Duodenal mucosa (tissue), 2 donors: Measurements from ENCODE around the gene VPS41.
"Not testable (repeated sequence)": the region's sequence is repeated elsewhere in the genome, so short reads cannot be mapped to it uniquely, and the experiment has no call there.

Experiments
- H3K27ac ChIP-seq: one replicate; pipeline ENCODE4 v1.7.0; 2013; ENCODE audit warnings: low read depth, low read length
- H3K27me3 ChIP-seq, 2 donors: one replicate each; pipeline ENCODE4 v1.7.0; 2013; ENCODE audit warnings: low read length in 2 of 2, control low read depth in 1 of 2; ENCODE audit not compliant: insufficient read depth in 2 of 2, control insufficient read depth in 1 of 2
- H3K36me3 ChIP-seq, 2 donors: one replicate each; pipeline ENCODE4 v1.7.0; 2013; ENCODE audit warnings: low read length in 2 of 2, control low read depth in 1 of 2; ENCODE audit not compliant: insufficient read depth in 2 of 2, control insufficient read depth in 1 of 2
- H3K4me1 ChIP-seq, 2 donors: one replicate each; pipeline ENCODE4 v1.7.0; 2013; ENCODE audit warnings: low read length in 2 of 2, control low read depth in 1 of 2; ENCODE audit not compliant: insufficient read depth in 2 of 2, control insufficient read depth in 1 of 2
- H3K4me3 ChIP-seq, 2 donors: one replicate each; pipeline ENCODE4 v1.7.0; 2013; ENCODE audit warnings: low read length in 2 of 2, low read depth in 1 of 2
- H3K9ac ChIP-seq, 2 donors: one replicate each; pipeline ENCODE4 v1.7.0; 2013; ENCODE audit warnings: low read length in 2 of 2, low read depth in 1 of 2
- H3K9me3 ChIP-seq, 2 donors: one replicate each; pipeline ENCODE4 v1.7.0; 2013; ENCODE audit warnings: low read length in 2 of 2, control low read depth in 1 of 2; ENCODE audit not compliant: control insufficient read depth in 1 of 2

The VPS41 gene

GRCh38 chr7:38908759-38909335 lies at the start of gene VPS41:
VPS41 (minus strand) TSS chr7:38909191; CDS start chr7:38909174, 17 bp downstream.
- Histone ChIP-seq H3K27ac (no peak within 1 kb of the TSS), H3K27me3 (no peaks in the 10 kb centered on the region), H3K9me3 (no peaks in the 10 kb centered on the region), H3K36me3 (no peaks in the 10 kb centered on the region), H3K4me1 (peaks cover 0 to 18% of the 10 kb centered on the region in 2 donors), H3K9ac (peak within 1 kb of the TSS; percentile 67 to 73), H3K4me3 (peak within 1 kb of the TSS; percentile 90 to 94)

GRCh38 chr7:38955892-38956291 lies 46.9 kb upstream of the VPS41 start:
- no peak overlapping the region for H3K9ac ChIP-seq
- H3K9me3 ChIP-seq: no peaks in the 10 kb centered on the region
- no peaks in the 10 kb centered on the region for H3K36me3 ChIP-seq
- H3K27ac ChIP-seq: no peak overlapping the region
- H3K27me3 ChIP-seq: no peaks in the 10 kb centered on the region
- H3K4me1 ChIP-seq: no peaks in the 10 kb centered on the region
- no peak overlapping the region for H3K4me3 ChIP-seq

GRCh38 chr7:38953971-38954370 lies 45.0 kb upstream of the VPS41 start:
- Histone ChIP-seq H3K27me3 (no peaks in the 10 kb centered on the region), H3K9me3 (no peaks in the 10 kb centered on the region), H3K4me3 (no peak overlapping the region), H3K9ac (no peak overlapping the region), H3K36me3 (no peaks in the 10 kb centered on the region), H3K27ac (no peak overlapping the region), H3K4me1 (no peaks in the 10 kb centered on the region)

GRCh38 chr7:38953227-38953626 lies 44.2 kb upstream of the VPS41 start:
- Histone ChIP-seq H3K9ac (no peak overlapping the region), H3K4me3 (no peak overlapping the region), H3K27me3 (no peaks in the 10 kb centered on the region), H3K4me1 (no peaks in the 10 kb centered on the region), H3K27ac (no peak overlapping the region), H3K36me3 (no peaks in the 10 kb centered on the region), H3K9me3 (no peaks in the 10 kb centered on the region)

- Histone ChIP-seq H3K4me3 (no peak overlapping the region), H3K4me1 (no peaks in the 10 kb centered on the region), H3K27ac (no peak overlapping the region), H3K27me3 (no peaks in the 10 kb centered on the region), H3K9ac (no peak overlapping the region), H3K36me3 (no peaks in the 10 kb centered on the region), H3K9me3 (no peaks in the 10 kb centered on the region)
Observed at GRCh38 chr7:38951213-38951612, 42.2 kb upstream of the VPS41 start.

- Histone ChIP-seq H3K9me3 (no peaks in the 10 kb centered on the region), H3K4me1 (no peaks in the 10 kb centered on the region), H3K4me3 (no peak overlapping the region), H3K36me3 (no peaks in the 10 kb centered on the region), H3K27ac (no peak overlapping the region), H3K27me3 (no peaks in the 10 kb centered on the region), H3K9ac (no peak overlapping the region)
Observed at GRCh38 chr7:38950309-38950708, 41.3 kb upstream of the VPS41 start.

GRCh38 chr7:38947541-38947940 lies 38.5 kb upstream of the VPS41 start:
- not testable (repeated sequence) for H3K9ac ChIP-seq, H3K27ac ChIP-seq, H3K4me3 ChIP-seq, H3K36me3 ChIP-seq, H3K4me1 ChIP-seq, H3K9me3 ChIP-seq, H3K27me3 ChIP-seq

GRCh38 chr7:38942431-38943051 lies 33.5 kb upstream of the VPS41 start:
- H3K27me3 ChIP-seq: no peaks in the 10 kb centered on the region
- no peaks in the 10 kb centered on the region for H3K4me1 ChIP-seq
- no peak overlapping the region for H3K9ac ChIP-seq
- H3K4me3 ChIP-seq: no peak overlapping the region
- no peaks in the 10 kb centered on the region for H3K36me3 ChIP-seq
- H3K27ac ChIP-seq: no peak overlapping the region
- H3K9me3 ChIP-seq: no peaks in the 10 kb centered on the region

GRCh38 chr7:38940774-38941173 lies 31.8 kb upstream of the VPS41 start:
- Histone ChIP-seq H3K4me1 (no peaks in the 10 kb centered on the region), H3K4me3 (no peak overlapping the region), H3K27me3 (no peaks in the 10 kb centered on the region), H3K36me3 (no peaks in the 10 kb centered on the region), H3K27ac (no peak overlapping the region), H3K9me3 (no peaks in the 10 kb centered on the region), H3K9ac (no peak overlapping the region)

- H3K36me3 ChIP-seq: no peaks in the 10 kb centered on the region
- no peak overlapping the region for H3K4me3 ChIP-seq
- H3K27ac ChIP-seq: no peak overlapping the region
- no peak overlapping the region for H3K9ac ChIP-seq
- H3K4me1 ChIP-seq: no peaks in the 10 kb centered on the region
- no peaks in the 10 kb centered on the region for H3K9me3 ChIP-seq
- no peaks in the 10 kb centered on the region for H3K27me3 ChIP-seq
Observed at GRCh38 chr7:38938589-38938988, 29.6 kb upstream of the VPS41 start.
